Astrocyte (in vitro differentiated cells and primary cell): ENCODE results near the gene OSBPL5. TPM values are rescaled to one million over a fixed set of nuclear protein-coding genes. Genes with fewer than 3 reads are reported as not detected.
A peak's percentile ranks its signal among the peaks of the same experiment; 100 is the strongest.

Source experiments
- DNase-seq: peaks from one replicate; pipeline ENCODE4 v3.0.0-alpha.2; 2010; ENCODE audit warnings: low read depth
- FAIRE-seq: peaks from 2 replicates; lab custom pipeline; 2011; peaks lifted over from hg19 to GRCh38; lab: Jason Lieb, UNC
- H2AFZ ChIP-seq: 2 replicates; pipeline ENCODE4 v1.6.0; 2012; ENCODE audit warnings: low read depth, low read length, inconsistent platforms
- H3K27ac ChIP-seq: 2 replicates; pipeline ENCODE4 v1.5.1; 2011; ENCODE audit warnings: low read depth, low read length, inconsistent platforms
- H3K27me3 ChIP-seq: 2 replicates; pipeline ENCODE4 v1.6.0; 2011; ENCODE audit warnings: low read length, inconsistent platforms; ENCODE audit not compliant: insufficient read depth
- H3K36me3 ChIP-seq: 2 replicates; pipeline ENCODE4 v1.5.1; 2011; ENCODE audit warnings: low read length, inconsistent platforms; ENCODE audit not compliant: insufficient read depth
- H3K4me1 ChIP-seq: 2 replicates; pipeline ENCODE4 v1.5.1; 2011; ENCODE audit warnings: low read length, inconsistent platforms; ENCODE audit not compliant: insufficient read depth
- H3K4me2 ChIP-seq: 2 replicates; pipeline ENCODE4 v1.6.0; 2012; ENCODE audit warnings: low read length, inconsistent platforms
- H3K4me3 ChIP-seq: 2 replicates; pipeline ENCODE4 v1.5.1; 2011; ENCODE audit warnings: low read depth, mild to moderate bottlenecking, low read length, inconsistent platforms; ENCODE audit not compliant: insufficient read depth
- H3K79me2 ChIP-seq: 2 replicates; pipeline ENCODE4 v1.6.0; 2012; ENCODE audit warnings: mild to moderate bottlenecking, low read length, inconsistent platforms; ENCODE audit not compliant: insufficient read depth
- H3K9ac ChIP-seq: 2 replicates; pipeline ENCODE4 v1.6.0; 2012; ENCODE audit warnings: mild to moderate bottlenecking, low read length, inconsistent platforms
- H3K9me3 ChIP-seq: 2 replicates; pipeline ENCODE4 v1.5.1; 2012; ENCODE audit warnings: low read depth, mild to moderate bottlenecking, low read length, inconsistent platforms; ENCODE audit not compliant: insufficient read depth
- H4K20me1 ChIP-seq: 2 replicates; pipeline ENCODE4 v1.6.0; 2012; ENCODE audit warnings: low read length, inconsistent platforms; ENCODE audit not compliant: insufficient read depth
- H3K27ac Mint-ChIP-seq: one replicate; pipeline ENCODE4 v1.8.0; 2021; ENCODE audit warnings: mild to moderate bottlenecking, mixed read lengths; ENCODE audit not compliant: unreplicated experiment
- H3K27me3 Mint-ChIP-seq: one replicate; pipeline ENCODE4 v1.8.0; 2021; ENCODE audit warnings: low read depth, mixed read lengths; ENCODE audit not compliant: unreplicated experiment
- H3K36me3 Mint-ChIP-seq: one replicate; pipeline ENCODE4 v1.8.0; 2021; ENCODE audit warnings: low read depth, mixed read lengths; ENCODE audit not compliant: unreplicated experiment
- H3K4me1 Mint-ChIP-seq: one replicate; pipeline ENCODE4 v1.8.0; 2021; ENCODE audit warnings: low read depth, mixed read lengths; ENCODE audit not compliant: unreplicated experiment
- H3K4me3 Mint-ChIP-seq: one replicate; pipeline ENCODE4 v1.8.0; 2021; ENCODE audit warnings: mild to moderate bottlenecking, moderate library complexity, mixed read lengths; ENCODE audit not compliant: unreplicated experiment
- H3K9me3 Mint-ChIP-seq: one replicate; pipeline ENCODE4 v1.8.0; 2021; ENCODE audit warnings: mild to moderate bottlenecking, mixed read lengths; ENCODE audit not compliant: unreplicated experiment
- CTCF ChIP-seq: IDR thresholded peaks from 2 replicates; pipeline ENCODE4 v1.5.1; 2011; ENCODE audit warnings: low read depth, mild to moderate bottlenecking, inconsistent platforms, low read length, moderate library complexity; ENCODE audit not compliant: insufficient read depth
- EZH2 ChIP-seq: IDR thresholded peaks from 2 replicates; pipeline ENCODE4 v1.6.1; 2012; ENCODE audit warnings: mild to moderate bottlenecking, low read length, inconsistent platforms; ENCODE audit not compliant: insufficient read depth
- total RNA-seq: library from RNA; stranded (reverse); gene quantifications from 2 replicates; pipeline ENCODE4 v1.2.1, GENCODE V29; 2021

OSBPL5 gene
- total RNA-seq, 1 donor from 2014 or later, result 29.0 TPM

GRCh38 chr11:3159296-3160190 is 5.6 kb downstream of the OSBPL5 start:
- peaks cover 6% of the 10 kb centered on the region for H3K36me3 Mint-ChIP-seq
- no peaks in the 10 kb centered on the region for H3K9me3 ChIP-seq
- no peak overlapping the region for H3K27ac ChIP-seq
- no peaks in the 10 kb centered on the region for H3K36me3 ChIP-seq
- H4K20me1 ChIP-seq, result peaks cover 91% of the 10 kb centered on the region
- H3K4me3 Mint-ChIP-seq, result peak overlapping the region; percentile 78
- TF ChIP-seq EZH2 (no peak), CTCF (no peak)
- H3K9ac ChIP-seq, result peak overlapping the region; percentile 70
- no peak overlapping the region for H3K27ac Mint-ChIP-seq
- peak overlapping the region; percentile 53 for H2AFZ ChIP-seq
- DNase-seq, result no peak
- H3K4me2 ChIP-seq, result peak overlapping the region; percentile 95
- no peak for FAIRE-seq
- no peaks in the 10 kb centered on the region for H3K9me3 Mint-ChIP-seq
- H3K79me2 ChIP-seq, result peaks cover 96% of the 10 kb centered on the region
- no peaks in the 10 kb centered on the region for H3K27me3 ChIP-seq
- H3K27me3 Mint-ChIP-seq, result no peaks in the 10 kb centered on the region
- peaks cover 31% of the 10 kb centered on the region for H3K4me1 Mint-ChIP-seq
- peaks cover 42% of the 10 kb centered on the region for H3K4me1 ChIP-seq
- peak overlapping the region; percentile 59 for H3K4me3 ChIP-seq

GRCh38 chr11:3158821-3159220 is 6.3 kb downstream of the OSBPL5 start:
- TF ChIP-seq CTCF, result no peak
- TF ChIP-seq EZH2, result no peak
- Histone ChIP-seq H3K4me1 (peaks cover 42% of the 10 kb centered on the region), H3K9ac (no peak overlapping the region), H3K36me3 (no peaks in the 10 kb centered on the region), H3K4me3 (no peak overlapping the region), H3K27me3 (no peaks in the 10 kb centered on the region), H3K9me3 (no peaks in the 10 kb centered on the region), H2AFZ (no peak overlapping the region), H3K4me2 (no peak overlapping the region), H3K79me2 (peaks cover 96% of the 10 kb centered on the region), H4K20me1 (peaks cover 89% of the 10 kb centered on the region), H3K27ac (no peak overlapping the region)
- DNase-seq (no peak), FAIRE-seq (no peak)
- Mint-ChIP-seq H3K9me3 (no peaks in the 10 kb centered on the region), H3K27me3 (no peaks in the 10 kb centered on the region), H3K27ac (no peak overlapping the region), H3K36me3 (peaks cover 6% of the 10 kb centered on the region), H3K4me3 (peak overlapping the region; percentile 47), H3K4me1 (peaks cover 32% of the 10 kb centered on the region)

GRCh38 chr11:3158131-3158591 is 6.9 kb downstream of the OSBPL5 start:
- FAIRE-seq (no peak), DNase-seq (no peak)
- Mint-ChIP-seq H3K4me1 (peaks cover 36% of the 10 kb centered on the region), H3K9me3 (no peaks in the 10 kb centered on the region), H3K27ac (no peak overlapping the region), H3K27me3 (no peaks in the 10 kb centered on the region), H3K36me3 (peaks cover 8% of the 10 kb centered on the region), H3K4me3 (peak overlapping the region; percentile 54)
- Histone ChIP-seq H3K4me1 (peaks cover 45% of the 10 kb centered on the region), H3K4me2 (no peak overlapping the region), H3K9ac (no peak overlapping the region), H3K9me3 (no peaks in the 10 kb centered on the region), H3K27ac (no peak overlapping the region), H3K4me3 (no peak overlapping the region), H3K79me2 (peaks cover 93% of the 10 kb centered on the region), H4K20me1 (peaks cover 89% of the 10 kb centered on the region), H2AFZ (no peak overlapping the region), H3K36me3 (no peaks in the 10 kb centered on the region), H3K27me3 (no peaks in the 10 kb centered on the region)
- TF ChIP-seq CTCF, result no peak
- TF ChIP-seq EZH2, result no peak
